Measurements from ENCODE around the gene NRBP1.
"Not testable (repeated sequence)": the region's sequence is repeated elsewhere in the genome, so short reads cannot be mapped to it uniquely, and the experiment has no call there.

The NRBP1 gene

DNA sequence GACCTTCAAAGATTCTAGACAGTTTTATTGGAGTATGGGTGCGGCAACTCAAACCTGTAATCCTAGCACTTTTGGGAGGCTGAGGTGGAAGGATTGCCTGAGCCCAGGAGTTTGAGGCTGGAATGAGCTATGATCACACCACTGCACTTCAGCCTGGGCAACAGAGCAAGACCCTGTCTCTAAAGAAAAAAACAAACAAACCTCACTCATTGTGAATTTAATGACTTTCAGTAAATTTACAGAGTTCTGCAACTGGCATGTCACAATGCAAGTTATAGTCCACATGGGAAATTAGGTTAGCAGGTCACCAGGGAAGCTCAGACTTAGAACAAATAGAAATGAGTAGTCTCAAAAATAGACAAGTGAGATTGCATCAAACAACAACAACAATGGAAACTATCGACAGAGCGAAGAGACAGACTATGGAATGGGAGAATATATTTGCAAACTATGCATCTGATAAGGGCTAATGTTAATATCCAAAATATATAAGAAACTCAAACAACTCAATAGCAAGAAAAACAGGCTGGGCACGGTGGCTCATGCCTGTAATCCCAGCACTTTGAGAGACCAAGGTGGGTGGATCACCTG, 6.7 kb upstream of the NRBP1 start:
- DNase-seq (ENCODE audit: low read depth in 2 of 3, low spot score in 2 of 3), result no peak

DNA sequence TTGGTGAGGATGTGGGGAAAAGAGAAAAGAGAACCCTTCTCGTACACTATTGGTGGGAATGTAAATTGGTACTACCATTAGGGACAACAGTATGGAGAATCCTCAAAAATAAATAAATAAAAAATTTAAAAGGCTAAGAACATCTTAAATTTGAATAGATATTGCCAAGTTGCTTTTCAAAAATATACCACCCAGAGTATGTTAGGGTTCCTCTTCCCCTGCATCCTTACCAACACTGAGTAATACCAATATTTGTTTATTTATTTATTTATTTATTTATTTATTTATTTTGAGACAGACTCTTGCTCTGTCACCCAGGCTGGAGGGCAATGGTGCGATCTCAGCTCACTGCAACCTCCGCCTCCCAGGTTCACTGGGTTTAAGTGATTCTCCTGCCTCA, 5.5 kb upstream of the NRBP1 start:
- DNase-seq (ENCODE audit: low read depth in 2 of 3, low spot score in 2 of 3), result no peak

DNA sequence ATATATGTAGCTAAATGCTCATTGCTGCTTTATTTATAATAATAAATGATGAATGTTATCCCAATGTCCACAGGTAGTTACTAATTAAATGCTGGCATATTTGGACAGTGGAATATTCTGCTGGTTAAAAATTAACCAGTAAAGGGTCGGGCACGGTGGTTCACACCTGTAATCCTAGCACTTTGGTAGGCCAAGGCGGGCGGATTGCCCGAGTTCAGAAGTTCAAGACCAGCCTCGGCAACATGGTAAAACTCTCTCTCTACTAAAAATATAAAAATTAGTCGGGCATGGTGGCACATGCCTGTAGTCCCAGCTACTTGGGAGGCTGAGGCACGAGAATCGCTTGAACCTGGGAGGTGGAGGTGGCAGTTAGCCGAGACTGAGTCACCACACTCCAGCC, 3.4 kb upstream of the NRBP1 start:
- DNase-seq (ENCODE audit: low read depth in 2 of 3, low spot score in 2 of 3), result not testable (repeated sequence)

DNA sequence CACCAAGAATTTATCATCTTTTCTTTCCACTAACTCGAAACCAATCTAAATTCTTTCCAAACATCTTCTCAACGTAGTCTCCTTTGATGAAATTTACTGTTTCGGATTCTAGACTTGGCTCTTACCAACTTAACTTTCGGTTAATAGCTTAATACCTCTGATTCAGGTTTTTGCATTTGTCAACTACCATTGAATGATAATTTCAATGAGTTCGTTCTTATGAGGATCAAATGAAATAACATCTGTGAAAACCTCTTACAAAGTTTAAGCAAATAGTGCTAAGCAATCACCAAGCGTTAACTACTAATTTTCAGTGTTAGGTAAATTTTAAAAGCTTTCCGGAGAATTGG, 593 bp upstream of the NRBP1 start:
- DNase-seq (ENCODE audit: low read depth in 2 of 3, low spot score in 2 of 3), result no peak

DNA sequence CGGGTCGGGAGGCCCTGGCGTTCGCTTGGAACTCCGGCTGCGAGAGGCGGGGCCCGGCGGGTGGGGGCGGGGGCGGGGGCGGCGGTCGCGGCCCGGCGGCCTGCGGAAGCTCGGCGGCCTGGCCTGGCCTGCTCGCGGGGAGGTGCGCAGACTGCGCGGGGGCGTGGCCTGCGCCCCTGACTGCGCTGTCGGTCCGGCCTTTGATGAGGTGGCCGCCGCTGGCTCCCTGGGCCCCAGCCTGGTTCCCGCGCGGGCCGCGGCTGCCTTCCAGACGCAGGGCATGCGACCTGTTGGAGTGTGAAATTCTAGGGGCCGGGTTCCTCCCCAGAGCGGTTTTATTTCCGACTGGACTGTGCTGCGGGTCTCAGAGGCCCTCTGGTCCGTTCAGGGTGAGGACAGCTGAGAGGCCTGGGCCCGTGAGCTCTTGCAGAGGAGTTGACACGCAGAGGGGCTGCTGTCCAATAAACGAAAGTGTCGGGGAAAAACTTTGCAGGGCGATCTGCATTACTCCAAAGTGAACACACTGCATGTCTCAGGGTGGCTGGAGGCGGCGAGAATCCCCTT, 629 bp downstream of the NRBP1 start:
- DNase-seq (ENCODE audit: low read depth in 2 of 3, low spot score in 2 of 3), result peak; percentile 42 to 72 (median 59)

- DNase-seq (ENCODE audit: low read depth in 2 of 3, low spot score in 2 of 3), result no peak
Observed at GRCh38 chr2:27431395-27431794, 3.0 kb downstream of the NRBP1 start.

DNA sequence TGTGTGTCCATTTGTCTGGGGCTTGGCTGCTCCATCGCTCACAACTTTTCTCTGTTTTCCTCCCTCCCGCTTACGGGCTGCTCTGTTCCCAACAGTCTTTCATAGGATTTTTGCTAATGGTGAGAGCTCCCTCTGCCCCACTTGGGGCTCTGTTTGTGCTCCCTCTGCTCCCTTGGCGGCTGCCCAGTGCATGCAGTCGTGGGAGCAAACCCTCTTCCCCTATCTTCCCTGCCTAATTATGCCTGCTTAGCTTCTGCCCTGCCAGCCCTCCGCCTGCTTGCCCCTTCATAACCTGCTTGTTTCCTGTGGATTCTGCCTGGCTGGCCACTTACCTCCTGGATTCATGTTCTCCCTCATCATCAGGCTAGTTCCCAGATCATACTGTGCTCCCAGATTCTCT, 7.2 kb downstream of the NRBP1 start:
- DNase-seq (ENCODE audit: low read depth in 2 of 3, low spot score in 2 of 3), result no peak

DNA sequence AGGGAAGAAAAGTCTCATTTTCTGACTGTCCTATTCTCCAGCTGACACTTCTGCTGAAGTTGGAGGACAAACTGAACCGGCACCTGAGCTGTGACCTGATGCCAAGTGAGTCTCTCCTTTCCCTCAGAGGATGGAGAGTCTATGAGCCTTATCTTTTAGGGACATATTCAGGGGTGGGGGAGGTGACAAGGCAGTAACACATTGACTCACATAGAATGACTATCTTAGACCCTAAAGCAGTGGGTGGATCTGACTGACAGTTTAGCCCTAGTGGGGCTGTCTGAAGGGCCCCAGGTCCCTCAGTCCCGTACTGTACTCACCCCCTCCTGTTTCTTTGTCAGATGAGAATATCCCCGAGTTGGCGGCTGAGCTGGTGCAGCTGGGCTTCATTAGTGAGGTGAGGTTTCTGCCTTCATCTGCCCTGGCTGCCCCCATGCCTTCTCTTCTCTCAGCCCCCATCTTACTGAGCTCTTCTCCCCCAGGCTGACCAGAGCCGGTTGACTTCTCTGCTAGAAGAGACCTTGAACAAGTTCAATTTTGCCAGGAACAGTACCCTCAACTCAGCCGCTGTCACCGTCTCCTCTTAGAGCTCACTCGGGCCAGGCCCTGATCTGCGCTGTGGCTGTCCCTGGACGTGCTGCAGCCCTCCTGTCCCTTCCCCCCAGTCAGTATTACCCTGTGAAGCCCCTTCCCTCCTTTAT, 12.9 kb downstream of the NRBP1 start:
- no peak for DNase-seq (ENCODE audit: low read depth in 2 of 3, low spot score in 2 of 3)

DNA sequence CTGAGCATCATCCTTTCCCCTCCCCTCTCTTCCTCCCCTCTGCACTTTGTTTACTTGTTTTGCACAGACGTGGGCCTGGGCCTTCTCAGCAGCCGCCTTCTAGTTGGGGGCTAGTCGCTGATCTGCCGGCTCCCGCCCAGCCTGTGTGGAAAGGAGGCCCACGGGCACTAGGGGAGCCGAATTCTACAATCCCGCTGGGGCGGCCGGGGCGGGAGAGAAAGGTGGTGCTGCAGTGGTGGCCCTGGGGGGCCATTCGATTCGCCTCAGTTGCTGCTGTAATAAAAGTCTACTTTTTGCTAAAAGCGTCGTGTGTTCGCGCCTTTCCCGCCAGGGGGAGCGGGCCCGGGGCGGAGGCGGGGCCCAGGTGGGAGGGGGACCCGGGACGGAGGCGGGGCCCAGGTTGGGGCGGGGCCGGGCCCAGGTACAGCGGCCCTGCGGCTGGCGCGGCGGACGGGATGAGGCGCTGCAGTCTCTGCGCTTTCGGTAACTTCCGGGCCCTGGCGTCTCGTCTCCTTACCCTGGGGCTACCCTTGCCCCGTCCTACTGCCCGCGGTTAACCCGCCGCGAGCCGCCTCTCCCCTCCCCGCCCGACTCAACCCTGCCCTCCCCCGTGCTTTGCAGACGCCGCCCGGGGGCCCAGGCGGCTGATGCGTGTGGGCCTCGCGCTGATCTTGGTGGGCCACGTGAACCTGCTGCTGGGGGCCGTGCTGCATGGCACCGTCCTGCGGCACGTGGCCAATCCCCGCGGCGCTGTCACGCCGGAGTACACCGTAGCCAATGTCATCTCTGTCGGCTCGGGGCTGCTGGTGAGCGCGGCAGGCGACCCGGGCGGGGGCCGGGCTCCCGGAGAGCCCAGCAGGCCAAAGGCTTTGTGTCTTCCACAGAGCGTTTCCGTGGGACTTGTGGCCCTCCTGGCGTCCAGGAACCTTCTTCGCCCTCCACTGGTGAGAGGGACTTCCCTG, 13.8 kb downstream of the NRBP1 start, which contains the start of gene KRTCAP3:
Gene KRTCAP3 (plus strand): TSS at position 424 of the 962 bp plus-strand sequence. CDS start 32 bp downstream, at position 456.
- DNase-seq (ENCODE audit: low read depth in 2 of 3, low spot score in 2 of 3), result no peak

DNA sequence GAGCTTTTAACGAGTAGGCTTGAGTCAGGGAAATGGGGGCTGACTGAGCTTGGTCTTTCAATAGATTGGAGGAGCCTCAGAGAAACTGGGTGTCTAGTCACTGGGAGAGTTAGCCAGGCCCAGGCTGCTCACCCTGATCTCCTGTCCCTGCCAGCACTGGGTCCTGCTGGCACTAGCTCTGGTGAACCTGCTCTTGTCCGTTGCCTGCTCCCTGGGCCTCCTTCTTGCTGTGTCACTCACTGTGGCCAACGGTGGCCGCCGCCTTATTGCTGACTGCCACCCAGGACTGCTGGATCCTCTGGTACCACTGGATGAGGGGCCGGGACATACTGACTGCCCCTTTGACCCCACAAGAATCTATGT, 14.5 kb downstream of the NRBP1 start:
- no peak for DNase-seq (ENCODE audit: low read depth in 2 of 3, low spot score in 2 of 3)

- no peak for DNase-seq (ENCODE audit: low read depth in 2 of 3, low spot score in 2 of 3)
Observed at GRCh38 chr2:27445155-27445554, 16.7 kb downstream of the NRBP1 start.

DNA sequence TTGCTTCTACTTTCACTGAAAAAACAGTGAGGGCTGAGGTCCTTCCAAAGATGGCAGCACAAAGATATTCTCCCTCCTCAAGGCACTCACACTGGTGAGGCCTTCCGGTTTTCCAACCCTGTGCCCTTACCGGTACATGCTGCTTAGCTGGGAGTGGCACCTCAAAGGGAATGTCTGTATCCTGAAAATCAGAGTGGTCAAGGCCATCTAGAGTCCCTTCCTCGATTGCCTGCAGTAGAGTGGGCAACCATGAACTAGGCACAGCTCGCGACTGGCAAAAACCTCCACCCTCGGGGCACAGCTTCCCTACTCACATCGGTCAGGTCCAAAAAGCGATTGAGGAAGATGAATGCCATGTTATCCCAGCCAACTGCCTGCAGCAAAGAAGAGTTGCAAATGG, 17.2 kb downstream of the NRBP1 start:
- no peak for DNase-seq (ENCODE audit: low read depth in 2 of 3, low spot score in 2 of 3)

DNA sequence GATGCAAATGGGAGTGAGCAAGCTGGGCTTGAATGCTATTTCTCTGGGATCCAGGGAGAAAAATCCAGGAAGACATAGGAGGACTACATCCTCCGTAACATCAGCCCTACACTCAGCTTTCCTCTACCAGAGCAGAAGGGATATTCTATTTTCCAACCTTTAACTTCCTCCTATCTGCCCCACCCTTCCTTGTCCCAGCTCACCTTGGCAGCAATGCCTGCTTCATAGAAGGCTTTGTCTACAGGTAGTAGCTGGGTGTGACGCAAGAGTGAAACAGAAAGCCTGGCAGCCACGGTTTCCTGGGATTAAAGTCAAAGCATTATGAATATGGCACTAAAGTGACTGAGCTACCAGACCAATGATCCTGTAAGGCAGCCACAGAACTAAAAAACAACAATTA, 17.6 kb downstream of the NRBP1 start:
- DNase-seq (ENCODE audit: low read depth in 2 of 3, low spot score in 2 of 3), result no peak

- no peak for DNase-seq (ENCODE audit: low read depth in 2 of 3, low spot score in 2 of 3)
Observed at GRCh38 chr2:27448381-27448780, 19.9 kb downstream of the NRBP1 start.

- no peak for DNase-seq (ENCODE audit: low read depth in 2 of 3, low spot score in 2 of 3)
Observed at GRCh38 chr2:27451095-27451494, 22.7 kb downstream of the NRBP1 start.

DNA sequence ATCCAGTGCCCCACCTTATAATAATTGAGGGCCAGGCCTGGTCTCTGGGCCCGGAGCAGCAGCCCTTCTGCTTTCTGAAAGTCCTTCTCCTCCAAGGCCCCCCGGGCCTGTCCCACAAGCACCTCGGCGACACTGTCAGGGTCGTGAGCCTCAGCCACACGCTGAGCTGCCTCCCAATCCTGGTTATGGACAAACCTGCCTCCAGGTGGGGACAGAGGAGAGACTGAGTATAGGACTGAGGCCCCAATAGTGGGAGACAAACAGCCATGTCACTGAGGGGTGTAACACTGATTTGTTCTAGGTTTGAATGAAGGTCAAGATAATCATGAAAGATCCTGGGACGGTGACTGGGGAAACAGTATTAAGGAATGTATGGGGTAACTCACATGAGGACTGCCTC, 25.5 kb downstream of the NRBP1 start:
- DNase-seq (ENCODE audit: low read depth in 2 of 3, low spot score in 2 of 3), result no peak

GRCh38 chr2:27461118-27461517, 32.7 kb downstream of the NRBP1 start:
- no peak for DNase-seq (ENCODE audit: low read depth in 2 of 3, low spot score in 2 of 3)

- DNase-seq (ENCODE audit: low read depth in 2 of 3, low spot score in 2 of 3), result no peak
Observed at GRCh38 chr2:27464443-27464842, 36.0 kb downstream of the NRBP1 start.

DNA sequence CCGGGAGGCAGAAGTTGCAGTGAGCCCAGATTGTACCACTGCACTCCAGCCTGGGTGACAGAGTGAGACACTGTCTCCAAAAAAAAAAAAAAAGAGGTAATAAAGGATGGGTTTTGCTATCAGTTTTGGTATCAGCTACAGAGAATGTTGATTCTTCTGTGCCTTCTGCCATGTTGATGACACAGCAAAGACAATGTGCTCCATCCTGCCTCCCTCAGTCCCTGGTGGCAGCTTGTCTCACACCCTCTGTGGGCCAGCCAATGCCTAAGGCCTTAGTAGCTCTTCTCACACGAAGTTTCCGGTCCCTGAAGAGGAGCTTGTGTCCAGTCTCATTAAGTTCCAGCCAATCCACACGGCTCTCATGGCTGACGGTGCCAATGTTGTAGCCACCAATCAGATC, 43.5 kb downstream of the NRBP1 start:
- DNase-seq (ENCODE audit: low read depth in 2 of 3, low spot score in 2 of 3), result no peak

DNA sequence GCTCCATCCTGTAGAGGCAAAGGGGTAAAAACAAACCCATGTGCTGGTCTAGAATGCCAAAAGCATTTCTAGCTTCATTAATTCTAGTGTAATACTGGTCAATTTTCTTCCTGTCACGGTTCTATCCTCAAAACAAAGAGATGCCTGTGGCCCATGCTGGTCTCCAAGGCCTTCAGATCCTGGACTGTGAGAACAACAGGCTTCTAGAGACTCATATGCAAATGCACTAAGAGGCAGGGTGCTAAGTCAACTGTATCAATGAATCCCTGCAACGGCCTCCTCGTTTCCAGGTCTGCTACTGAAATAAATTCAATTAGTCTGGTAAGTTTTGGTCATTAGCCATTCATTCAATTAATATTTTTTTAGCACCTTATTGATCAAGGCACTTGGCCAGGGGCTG, 57.1 kb downstream of the NRBP1 start:
- DNase-seq (ENCODE audit: low read depth in 2 of 3, low spot score in 2 of 3), result no peak

DNA sequence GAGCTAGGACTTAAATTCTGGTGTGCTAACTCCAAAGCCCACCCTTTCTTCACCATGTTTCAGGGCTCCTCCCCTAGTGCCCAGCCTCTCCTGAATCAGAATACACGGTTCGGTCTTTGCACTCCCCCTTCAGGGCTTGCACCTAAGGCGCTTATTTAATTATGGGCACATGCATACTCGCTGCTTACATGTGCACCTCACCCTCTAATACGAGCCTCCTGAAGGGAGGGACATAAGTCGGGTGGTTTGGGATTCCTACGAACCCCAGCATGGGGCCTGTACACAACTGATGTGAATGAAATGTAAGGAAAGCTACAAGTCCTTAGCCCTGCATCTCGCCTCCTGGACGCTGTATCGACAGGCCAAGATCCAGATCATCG, 60.7 kb downstream of the NRBP1 start:
- no peak for DNase-seq (ENCODE audit: low read depth in 2 of 3, low spot score in 2 of 3)
